Astrocyte (in vitro differentiated cells and primary cell): Measurements from ENCODE around the gene XCR1.

Experiments
- CTCF ChIP-seq: IDR thresholded peaks from 2 replicates; pipeline ENCODE4 v1.5.1; 2011; ENCODE audit warnings: low read depth, mild to moderate bottlenecking, inconsistent platforms, low read length, moderate library complexity; ENCODE audit not compliant: insufficient read depth
- EZH2 ChIP-seq: IDR thresholded peaks from 2 replicates; pipeline ENCODE4 v1.6.1; 2012; ENCODE audit warnings: mild to moderate bottlenecking, low read length, inconsistent platforms; ENCODE audit not compliant: insufficient read depth

DNA sequence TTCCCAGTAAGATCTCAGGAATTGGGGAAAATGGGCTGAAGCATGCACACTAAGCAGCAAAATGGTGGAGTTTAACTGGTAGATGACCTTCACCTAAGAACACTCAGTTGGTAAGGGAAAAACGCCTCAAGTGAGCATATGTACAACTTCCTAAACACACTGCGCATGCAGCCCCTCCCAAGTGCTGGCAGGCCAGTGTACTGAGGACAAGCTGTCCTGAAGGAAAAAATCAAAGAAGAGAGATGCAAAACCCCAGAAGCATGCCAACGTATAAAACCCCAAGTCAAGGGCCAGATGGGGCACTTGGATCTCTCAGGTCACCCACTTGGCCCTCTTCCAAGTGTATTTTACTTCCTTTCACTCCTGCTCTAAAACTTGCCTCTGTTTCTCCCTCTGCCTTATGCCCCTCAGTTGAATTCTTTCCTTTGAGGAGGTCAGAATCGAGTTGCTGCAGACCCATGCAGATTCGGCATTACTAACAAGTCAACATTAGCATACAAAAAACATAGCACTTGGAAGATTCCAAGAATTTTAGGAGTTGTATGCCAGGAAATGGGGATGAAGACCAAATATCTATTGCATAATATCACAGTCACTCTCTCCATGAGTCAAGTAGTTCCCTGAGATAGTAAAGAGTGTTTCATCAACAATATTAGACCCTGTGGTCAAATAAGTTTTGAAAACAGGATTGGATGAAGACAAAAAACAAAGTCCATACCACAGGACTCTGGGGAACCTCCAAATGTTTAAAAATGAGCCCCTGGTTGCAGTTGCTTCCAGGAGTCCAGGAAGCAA, 20.8 kb downstream of the XCR1 start:
- TF ChIP-seq CTCF: no peak
- no peak for TF ChIP-seq EZH2
